ENCODE data around the gene UBXN4.
A peak's percentile ranks its signal among the peaks of the same experiment; 100 is the strongest.
"Not testable (repeated sequence)": the region's sequence is repeated elsewhere in the genome, so short reads cannot be mapped to it uniquely, and the experiment has no call there.

Gene UBXN4

GRCh38 chr2:135741395-135742324 is at the start of gene UBXN4:
Gene UBXN4, plus strand, starts transcription at chr2:135741855. Its CDS starts 75 bp downstream, at chr2:135741930.
- peak; percentile 91 to 94 for DNase-seq (ENCODE audit: low read depth in 2 of 2)

GRCh38 chr2:135694711-135695110 is 46.9 kb upstream of the UBXN4 start:
- no peak for DNase-seq (ENCODE audit: low read depth in 2 of 2)

DNA sequence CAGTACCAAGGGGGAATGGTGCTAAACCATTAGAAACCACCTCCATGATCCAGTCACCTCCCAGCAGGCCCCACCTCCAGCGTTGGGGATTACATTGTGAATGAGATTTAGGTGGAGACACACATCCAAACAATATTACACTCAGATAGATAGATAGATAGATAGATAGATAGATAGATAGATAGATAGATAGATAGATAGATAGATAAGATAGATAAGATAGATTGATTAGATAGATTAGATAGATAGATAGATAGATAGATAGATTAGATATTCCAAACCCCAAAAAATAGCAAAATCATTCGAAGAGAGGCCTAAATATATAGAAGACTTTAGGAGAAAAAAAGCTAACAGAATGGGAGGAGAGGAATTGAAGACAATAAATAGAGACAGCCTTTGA is 42.8 kb upstream of the UBXN4 start:
- DNase-seq (ENCODE audit: low read depth in 2 of 2): no peak

DNA sequence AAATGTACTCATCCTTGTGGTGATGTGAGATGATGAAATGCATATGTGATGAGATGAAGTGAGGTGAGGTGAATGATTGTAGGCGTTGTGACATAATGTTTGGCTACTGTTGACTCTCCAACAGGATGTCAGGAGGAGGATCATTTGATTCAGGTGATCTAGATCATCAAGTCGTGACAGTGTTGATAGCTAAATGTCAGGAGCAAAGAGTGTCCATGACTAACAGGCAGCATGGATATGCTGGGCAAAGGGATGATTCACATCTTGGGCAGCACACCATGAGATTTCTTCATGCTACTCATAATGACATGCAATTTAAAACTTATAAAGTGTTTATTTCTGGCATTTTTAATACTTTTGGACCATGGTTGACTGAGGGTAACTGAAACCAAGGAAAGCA is 40.2 kb upstream of the UBXN4 start:
- no peak for DNase-seq (ENCODE audit: low read depth in 2 of 2)

DNA sequence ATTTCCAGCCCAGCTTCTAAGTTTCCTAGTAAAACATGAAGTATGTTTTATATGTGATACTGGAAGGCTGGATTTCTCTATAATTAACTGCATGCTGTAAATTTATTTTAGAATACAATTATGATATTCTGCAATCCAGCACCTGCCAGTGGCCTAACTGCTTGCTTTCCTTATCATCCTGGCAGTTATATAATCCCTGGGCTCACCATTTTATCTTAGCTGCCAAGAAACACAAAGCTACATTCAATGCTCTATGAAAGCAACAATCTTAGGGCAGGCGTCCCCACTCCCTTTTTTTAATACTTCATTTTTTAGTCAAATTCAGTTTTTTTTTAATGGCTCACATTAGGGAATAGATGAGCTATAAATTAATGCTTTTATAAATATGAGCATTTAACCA is 38.4 kb upstream of the UBXN4 start:
- DNase-seq (ENCODE audit: low read depth in 2 of 2): no peak

DNA sequence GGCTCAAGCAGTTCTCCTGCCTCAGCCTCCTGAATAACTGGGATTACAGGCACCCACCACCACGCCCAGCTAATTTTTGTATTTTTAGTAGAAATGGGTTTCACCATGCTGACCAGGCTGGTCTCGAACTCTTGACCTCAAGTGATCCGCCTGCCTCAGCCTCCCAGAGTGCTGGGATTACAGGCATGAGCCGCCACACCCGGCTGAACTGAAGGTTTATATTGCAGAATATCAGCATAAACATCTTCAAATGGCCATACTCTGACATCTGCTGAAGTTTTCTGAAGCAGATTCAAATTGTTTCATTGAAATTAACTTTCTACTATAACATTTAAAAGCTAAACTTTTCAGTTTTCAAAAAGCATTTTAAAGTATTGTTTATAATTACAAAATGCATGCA is 37.6 kb upstream of the UBXN4 start:
- not testable (repeated sequence) for DNase-seq (ENCODE audit: low read depth in 2 of 2)

- no peak for DNase-seq (ENCODE audit: low read depth in 2 of 2)
Measured at GRCh38 chr2:135708159-135708558, 33.5 kb upstream of the UBXN4 start.

GRCh38 chr2:135709992-135710391 is 31.7 kb upstream of the UBXN4 start:
- DNase-seq (ENCODE audit: low read depth in 2 of 2): peak; percentile 36 to 49

DNA sequence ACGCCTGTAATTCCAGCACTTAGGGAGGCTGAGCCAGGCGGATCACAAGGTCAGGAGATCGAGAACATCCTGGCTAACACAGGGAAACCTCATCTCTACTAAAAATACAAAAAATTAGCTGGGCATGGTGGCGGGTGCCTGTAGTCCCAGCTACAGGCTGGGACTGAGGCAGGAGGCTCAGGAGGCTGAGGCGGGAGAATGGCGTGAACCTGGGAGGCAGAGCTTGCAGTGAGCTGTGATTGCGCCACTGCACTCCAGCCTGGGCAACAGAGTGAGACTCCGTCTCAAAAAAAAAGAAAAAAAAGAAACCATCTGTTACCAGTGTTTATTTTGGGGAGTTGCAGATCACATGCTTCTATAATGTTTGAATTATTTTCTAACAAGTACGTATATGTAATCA is 26.6 kb upstream of the UBXN4 start:
- not testable (repeated sequence) for DNase-seq (ENCODE audit: low read depth in 2 of 2)

- no peak for DNase-seq (ENCODE audit: low read depth in 2 of 2)
Measured at GRCh38 chr2:135728064-135728743, 13.5 kb upstream of the UBXN4 start.

DNA sequence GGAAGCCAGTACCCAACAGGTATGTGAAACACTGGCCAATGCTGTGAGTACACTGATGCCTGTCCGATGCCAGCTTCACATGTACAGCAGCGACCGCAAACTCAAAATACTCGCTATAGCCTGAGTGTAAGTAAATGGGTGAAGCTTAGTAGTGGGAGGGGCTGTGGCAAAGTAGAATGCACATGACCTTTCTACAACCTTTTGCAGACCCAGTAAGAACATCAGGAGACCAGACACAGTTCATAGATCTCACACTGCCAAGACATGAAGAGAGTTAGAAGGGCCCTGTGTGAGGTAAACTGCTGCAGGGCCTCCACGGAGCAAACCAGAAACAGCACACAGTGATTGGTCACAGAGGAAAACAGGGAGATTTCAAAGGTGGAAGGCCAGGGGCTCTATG is 9.1 kb upstream of the UBXN4 start:
- no peak for DNase-seq (ENCODE audit: low read depth in 2 of 2)

- no peak for DNase-seq (ENCODE audit: low read depth in 2 of 2)
Measured at GRCh38 chr2:135733045-135733444, 8.6 kb upstream of the UBXN4 start.

- DNase-seq (ENCODE audit: low read depth in 2 of 2): no peak
Measured at GRCh38 chr2:135736546-135736945, 5.1 kb upstream of the UBXN4 start.

- no peak for DNase-seq (ENCODE audit: low read depth in 2 of 2)
Measured at GRCh38 chr2:135740206-135740605, 1.4 kb upstream of the UBXN4 start.

DNA sequence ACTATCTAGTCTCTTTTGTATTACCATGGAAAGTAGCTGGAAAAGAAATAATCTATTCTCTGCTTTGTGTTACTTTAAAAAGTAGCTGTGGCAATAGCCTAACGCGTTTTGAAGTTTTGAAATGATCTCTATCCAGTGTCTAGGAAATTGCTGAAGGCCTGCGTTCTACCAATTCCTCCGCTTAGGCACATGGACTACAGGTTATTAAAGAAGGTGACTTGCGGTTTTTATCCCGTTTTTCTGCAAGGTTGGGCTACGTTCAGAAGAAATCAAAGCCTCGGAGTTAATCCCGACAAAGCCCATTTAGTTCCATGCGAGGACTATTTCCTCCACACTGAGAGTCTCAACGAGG is 636 bp upstream of the UBXN4 start:
- no peak for DNase-seq (ENCODE audit: low read depth in 2 of 2)

DNA sequence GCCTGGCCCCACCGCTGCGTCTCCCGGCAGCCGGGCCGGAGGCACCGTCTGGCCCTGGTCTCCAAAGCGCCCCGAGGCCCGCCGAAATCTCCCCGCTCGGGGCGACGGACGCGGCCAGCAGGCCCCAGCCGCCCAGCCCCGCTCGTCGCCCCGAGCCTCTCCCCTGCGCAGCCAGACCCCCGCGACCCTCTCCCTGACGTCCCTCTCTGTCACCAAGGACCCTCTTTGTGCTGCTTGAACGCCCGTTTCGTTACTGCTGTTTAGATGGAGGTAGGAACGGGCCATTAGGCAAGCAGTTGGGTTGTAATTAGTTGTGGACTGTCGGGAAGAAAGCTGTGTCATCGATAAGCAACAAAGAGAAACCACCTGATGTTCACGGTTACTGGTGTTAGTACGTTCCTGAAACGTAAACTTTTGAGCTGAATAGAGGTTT is 686 bp downstream of the UBXN4 start:
- peak; percentile 4 to 5 for DNase-seq (ENCODE audit: low read depth in 2 of 2)

DNA sequence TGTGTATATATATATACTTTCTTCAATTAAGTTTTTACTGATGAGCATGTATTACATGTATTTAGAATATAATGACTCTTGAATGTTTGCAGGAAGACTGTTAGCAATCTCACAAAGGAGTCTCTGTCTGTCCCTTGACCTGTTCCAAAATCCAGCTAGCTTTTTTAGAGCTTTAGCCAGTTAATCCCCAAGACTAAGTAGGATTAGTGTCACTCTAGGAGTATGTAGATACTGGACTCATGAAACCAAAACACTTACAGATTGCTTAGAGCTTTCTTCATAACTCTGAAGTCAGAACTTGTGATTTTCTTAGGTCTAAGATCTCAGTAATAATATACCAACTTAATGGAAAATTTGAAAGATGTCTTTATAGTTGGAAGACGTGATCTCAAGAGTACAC is 2.2 kb downstream of the UBXN4 start:
- no peak for DNase-seq (ENCODE audit: low read depth in 2 of 2)

GRCh38 chr2:135744760-135745314 is 3.2 kb downstream of the UBXN4 start:
- DNase-seq (ENCODE audit: low read depth in 2 of 2): peak in 1 of 2 donors; percentile 1

DNA sequence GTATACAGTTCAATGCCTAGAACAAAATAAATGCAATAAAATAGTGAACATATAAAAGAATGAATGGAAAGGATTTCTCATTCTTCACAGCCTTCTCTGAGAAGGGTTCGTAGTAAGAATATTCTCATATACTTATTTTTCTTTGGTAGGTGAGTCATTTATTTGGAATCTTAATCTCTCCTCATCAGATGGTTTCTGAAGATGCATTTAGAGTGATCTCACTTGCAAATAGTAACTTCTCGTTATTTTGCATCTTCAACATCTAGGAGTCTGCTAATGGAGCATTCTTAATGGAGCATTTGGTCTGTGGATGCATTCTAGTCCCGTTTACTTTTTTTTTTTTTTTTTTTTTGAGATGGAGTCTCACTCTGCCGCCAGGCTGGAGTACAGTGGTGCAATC is 3.9 kb downstream of the UBXN4 start:
- DNase-seq (ENCODE audit: low read depth in 2 of 2): no peak

- DNase-seq (ENCODE audit: low read depth in 2 of 2): no peak
Measured at GRCh38 chr2:135755573-135755972, 13.9 kb downstream of the UBXN4 start.

GRCh38 chr2:135756692-135757091 is 15.0 kb downstream of the UBXN4 start:
- DNase-seq (ENCODE audit: low read depth in 2 of 2): no peak

- DNase-seq (ENCODE audit: low read depth in 2 of 2): no peak
Measured at GRCh38 chr2:135762022-135762421, 20.4 kb downstream of the UBXN4 start.

DNA sequence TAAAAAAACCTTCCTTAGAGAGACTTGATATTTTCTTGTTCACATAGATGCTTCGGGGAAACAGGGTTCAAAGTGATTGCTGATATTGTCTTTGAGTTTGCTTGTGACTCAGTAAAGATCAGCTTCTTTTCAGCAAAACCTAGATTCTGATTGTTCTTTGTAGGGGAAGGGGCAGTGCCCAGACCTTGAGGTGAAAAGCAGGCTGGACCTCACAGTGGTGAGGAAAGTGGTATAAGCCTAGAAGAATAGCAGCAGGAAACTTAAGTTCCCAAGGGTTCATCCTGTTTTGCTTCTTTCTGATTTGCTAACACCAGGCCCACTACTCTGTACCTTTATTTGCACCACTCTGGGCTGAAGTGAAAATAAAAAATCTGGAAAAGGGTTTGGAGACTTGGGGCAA is 20.9 kb downstream of the UBXN4 start:
- DNase-seq (ENCODE audit: low read depth in 2 of 2): no peak
